ENCODE results near the gene SACM1L. TPM values are rescaled to one million over a fixed set of nuclear protein-coding genes. Genes with fewer than 3 reads are reported as not detected.

The SACM1L gene
- total and polyA plus RNA-seq, 2 of the 8 experiments (the other 6 are each of a cell fraction or from before 2014, with no cell fraction given): 20.1 to 61.0 TPM

- TF ChIP-seq NANOG (IDR thresholded peaks at IDR 0.05; ENCODE audit: insufficient read depth, low read depth, low read length, poor library complexity, severe bottlenecking): no peak
Observed at GRCh38 chr3:45782381-45782780, 93.2 kb downstream of the SACM1L start (continued).

Data from H1 (cell line).